ENCODE measurements around the gene TAF8. TPM values are rescaled to one million over a fixed set of nuclear protein-coding genes. Genes with fewer than 3 reads are reported as not detected.

The TAF8 gene
- total RNA-seq, 4 donors from 2014 or later, result 19.2 to 28.5 (median 26.4) TPM

- TF ChIP-seq EP300 (IDR thresholded peaks at IDR 0.05) (no peak), CTCF (IDR thresholded peaks at IDR 0.05) (no peak), POLR2A (IDR thresholded peaks at IDR 0.05) (no peak), POLR2AphosphoS5 (IDR thresholded peaks at IDR 0.05) (no peak)
- 95% methylated on average over 8 of the region's 8 CpGs for WGBS
- Histone ChIP-seq H3K4me3 (no peak overlapping the region), H3K36me3 (no peaks in the 10 kb centered on the region), H3K27ac (no peak overlapping the region), H3K4me1 (peaks cover 8% of the 10 kb centered on the region), H3K9me3 (no peaks in the 10 kb centered on the region), H3K27me3 (no peaks in the 10 kb centered on the region)
- no peak for DNase-seq (ENCODE audit: low spot score in 2 of 2)
Measured at GRCh38 chr6:42020967-42021366, 29.4 kb upstream of the TAF8 start.

GRCh38 chr6:42021847-42022754 lies 28.2 kb upstream of the TAF8 start:
- 51% methylated on average over 12 of the region's 12 CpGs for WGBS
- TF ChIP-seq POLR2A (IDR thresholded peaks at IDR 0.05) (no peak), CTCF (IDR thresholded peaks at IDR 0.05) (no peak), EP300 (IDR thresholded peaks at IDR 0.05) (no peak), POLR2AphosphoS5 (IDR thresholded peaks at IDR 0.05) (no peak)
- Histone ChIP-seq H3K4me1 (peaks cover 8% of the 10 kb centered on the region), H3K27ac (no peak overlapping the region), H3K9me3 (no peaks in the 10 kb centered on the region), H3K27me3 (no peaks in the 10 kb centered on the region), H3K36me3 (no peaks in the 10 kb centered on the region), H3K4me3 (no peak overlapping the region)
- DNase-seq (ENCODE audit: low spot score in 2 of 2), result no peak

GRCh38 chr6:42022755-42023384 lies 27.5 kb upstream of the TAF8 start:
- no peaks in the 10 kb centered on the region for H3K9me3 ChIP-seq
- H3K27ac ChIP-seq, result no peak overlapping the region
- DNase-seq (ENCODE audit: low spot score in 2 of 2), result no peak
- TF ChIP-seq POLR2A (IDR thresholded peaks at IDR 0.05) (no peak), POLR2AphosphoS5 (IDR thresholded peaks at IDR 0.05) (no peak)
- no peaks in the 10 kb centered on the region for H3K36me3 ChIP-seq
- H3K4me1 ChIP-seq, result peaks cover 8% of the 10 kb centered on the region
- 92% methylated on average over 14 of the region's 14 CpGs for WGBS
- H3K27me3 ChIP-seq, result no peaks in the 10 kb centered on the region
- H3K4me3 ChIP-seq, result no peak overlapping the region

- Histone ChIP-seq H3K4me1 (peaks cover 8% of the 10 kb centered on the region), H3K9me3 (no peaks in the 10 kb centered on the region), H3K4me3 (no peak overlapping the region), H3K36me3 (peaks cover 6% of the 10 kb centered on the region), H3K27me3 (no peaks in the 10 kb centered on the region), H3K27ac (no peak overlapping the region)
- DNase-seq (ENCODE audit: low spot score in 2 of 2), result no peak
- WGBS, result 89% methylated on average over 7 of the region's 11 CpGs
- TF ChIP-seq POLR2A (IDR thresholded peaks at IDR 0.05) (no peak), CTCF (IDR thresholded peaks at IDR 0.05) (no peak), POLR2AphosphoS5 (IDR thresholded peaks at IDR 0.05) (no peak), EP300 (IDR thresholded peaks at IDR 0.05) (no peak)
Measured at GRCh38 chr6:42025066-42025844, 25.1 kb upstream of the TAF8 start.

- 79% methylated on average over 7 of the region's 7 CpGs for WGBS
- no peak for DNase-seq (ENCODE audit: low spot score in 2 of 2)
- no peaks in the 10 kb centered on the region for H3K9me3 ChIP-seq
- H3K4me3 ChIP-seq, result no peak overlapping the region
- peaks cover 11% of the 10 kb centered on the region for H3K4me1 ChIP-seq
- no peak overlapping the region for H3K27ac ChIP-seq
- peaks cover 6% of the 10 kb centered on the region for H3K36me3 ChIP-seq
- TF ChIP-seq CTCF (IDR thresholded peaks at IDR 0.05), result no peak
- no peak for TF ChIP-seq POLR2A (IDR thresholded peaks at IDR 0.05)
- H3K27me3 ChIP-seq, result no peaks in the 10 kb centered on the region
Measured at GRCh38 chr6:42025845-42026243, 24.5 kb upstream of the TAF8 start.

Measured in suprapubic skin (tissue), 4 donors.